ENCODE measurements around the gene PRDM16. TPM values are rescaled to one million over a fixed set of nuclear protein-coding genes. Genes with fewer than 3 reads are reported as not detected.

Gene PRDM16
- total RNA-seq, 4 donors from 2014 or later = 0.19 to 1.6 (median 0.36) TPM

- no peaks in the 10 kb centered on the region for H3K9me3 ChIP-seq
- no peak for DNase-seq (ENCODE audit: low spot score in 2 of 2)
- no peaks in the 10 kb centered on the region for H3K36me3 ChIP-seq
- no peak overlapping the region for H3K27ac ChIP-seq
- H3K4me3 ChIP-seq = no peak overlapping the region
- no peaks in the 10 kb centered on the region for H3K27me3 ChIP-seq
- peaks cover 62% of the 10 kb centered on the region for H3K4me1 ChIP-seq
- TF ChIP-seq POLR2A (IDR thresholded peaks at IDR 0.05) (no peak), EP300 (IDR thresholded peaks at IDR 0.05) (no peak), POLR2AphosphoS5 (IDR thresholded peaks at IDR 0.05) (no peak), CTCF (IDR thresholded peaks at IDR 0.05) (no peak)
- WGBS = 45% methylated on average over 10 of the region's 35 CpGs
Measured at GRCh38 chr1:3467096-3468036, 398.4 kb downstream of the PRDM16 start.

GRCh38 chr1:3468236-3469103, 399.5 kb downstream of the PRDM16 start:
- Histone ChIP-seq H3K27ac (no peak overlapping the region), H3K4me1 (peaks cover 68% of the 10 kb centered on the region), H3K36me3 (no peaks in the 10 kb centered on the region), H3K9me3 (no peaks in the 10 kb centered on the region), H3K27me3 (no peaks in the 10 kb centered on the region), H3K4me3 (no peak overlapping the region)
- no peak for TF ChIP-seq POLR2AphosphoS5 (IDR thresholded peaks at IDR 0.05)
- TF ChIP-seq CTCF (IDR thresholded peaks at IDR 0.05) = no peak
- WGBS = 58% methylated on average over 16 of the region's 34 CpGs
- no peak for DNase-seq (ENCODE audit: low spot score in 2 of 2)

GRCh38 chr1:3469104-3469848, 400.3 kb downstream of the PRDM16 start:
- H3K4me3 ChIP-seq = no peak overlapping the region
- H3K36me3 ChIP-seq = no peaks in the 10 kb centered on the region
- H3K9me3 ChIP-seq = no peaks in the 10 kb centered on the region
- H3K27ac ChIP-seq = no peak overlapping the region
- peaks cover 69% of the 10 kb centered on the region for H3K4me1 ChIP-seq
- no peaks in the 10 kb centered on the region for H3K27me3 ChIP-seq
- no peak for DNase-seq (ENCODE audit: low spot score in 2 of 2)
- TF ChIP-seq CTCF (IDR thresholded peaks at IDR 0.05) = no peak
- no peak for TF ChIP-seq EP300 (IDR thresholded peaks at IDR 0.05)
- no peak for TF ChIP-seq POLR2A (IDR thresholded peaks at IDR 0.05)
- TF ChIP-seq POLR2AphosphoS5 (IDR thresholded peaks at IDR 0.05) = no peak
- WGBS = 89% methylated on average over 12 of the region's 31 CpGs

DNA sequence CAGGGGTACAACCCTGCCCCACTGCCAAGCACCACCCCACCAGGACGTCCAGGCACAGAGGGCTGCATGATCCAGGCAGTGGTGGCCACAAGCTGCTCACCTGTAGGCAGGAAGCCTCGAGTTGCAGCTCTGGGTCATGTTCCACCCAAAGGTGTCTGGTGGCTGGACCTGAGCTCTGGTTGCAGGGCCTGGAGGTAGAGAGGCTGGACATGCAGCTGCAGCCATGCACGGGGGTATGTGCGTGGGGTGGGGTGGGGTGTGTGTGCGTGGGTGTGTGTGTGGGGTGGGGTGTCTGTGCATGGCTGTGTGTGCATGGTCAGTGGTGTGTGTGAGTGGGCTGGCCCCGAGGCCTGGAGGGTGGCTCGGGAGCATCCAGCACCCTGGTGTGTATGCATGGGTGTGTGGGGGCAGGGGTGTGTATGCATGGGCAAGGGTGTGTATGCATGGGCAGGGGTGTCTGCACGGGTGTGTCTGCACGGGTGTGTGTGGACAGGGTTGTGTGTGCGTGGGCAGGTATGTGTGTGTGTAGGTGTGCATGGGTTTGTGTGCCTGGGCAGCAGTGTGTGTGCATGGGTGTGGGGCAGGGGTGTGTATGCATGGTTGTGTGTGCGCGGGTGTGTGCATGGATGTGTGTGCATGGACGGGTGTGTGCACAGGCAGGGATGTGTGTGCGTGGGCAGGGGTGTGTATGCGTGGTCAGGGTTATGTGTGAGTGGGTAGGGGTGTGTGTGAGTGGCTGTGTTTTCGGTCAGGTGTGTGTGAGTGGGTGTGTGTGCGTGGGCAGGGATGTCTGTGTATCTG, 401.0 kb downstream of the PRDM16 start:
- H3K27me3 ChIP-seq = no peaks in the 10 kb centered on the region
- H3K4me3 ChIP-seq = no peak overlapping the region
- H3K36me3 ChIP-seq = no peaks in the 10 kb centered on the region
- TF ChIP-seq POLR2AphosphoS5 (IDR thresholded peaks at IDR 0.05) (no peak), POLR2A (IDR thresholded peaks at IDR 0.05) (no peak), CTCF (IDR thresholded peaks at IDR 0.05) (no peak), EP300 (IDR thresholded peaks at IDR 0.05) (no peak)
- 81% methylated on average over 14 of the region's 17 CpGs for WGBS
- H3K4me1 ChIP-seq = peaks cover 62% of the 10 kb centered on the region
- H3K9me3 ChIP-seq = no peaks in the 10 kb centered on the region
- no peak for DNase-seq (ENCODE audit: low spot score in 2 of 2)
- H3K27ac ChIP-seq = no peak overlapping the region
